H7 (cell line): ENCODE results near the gene HCFC1R1. TPM values are rescaled to one million over a fixed set of nuclear protein-coding genes. Genes with fewer than 3 reads are reported as not detected.
"Not testable (repeated sequence)": the region's sequence is repeated elsewhere in the genome, so short reads cannot be mapped to it uniquely, and the experiment has no call there.

Experiments used
- DNase-seq: peaks from one replicate; pipeline ENCODE4 v3.0.0; 2012
- H3K27me3 ChIP-seq: 2 replicates; pipeline ENCODE4 v1.6.0; 2011; ENCODE audit warnings: mild to moderate bottlenecking, low read length; ENCODE audit not compliant: control insufficient read depth, insufficient read depth
- H3K36me3 ChIP-seq: replicated peaks from 2 replicates; pipeline ENCODE4 v1.5.1; 2011; ENCODE audit warnings: low read length; ENCODE audit not compliant: control insufficient read depth, insufficient read depth
- H3K4me3 ChIP-seq: 2 replicates; pipeline ENCODE4 v1.5.1; 2011; ENCODE audit warnings: low read depth, mild to moderate bottlenecking, control low read depth, low read length, moderate library complexity; ENCODE audit not compliant: insufficient read depth
- total RNA-seq: library from RNA; depleted of rRNA; stranded (reverse); fragments of >200 nt; shearing (Covaris generic); gene quantifications from 2 replicates; pipeline ENCODE4 v1.2.3, GENCODE V29; 2014

HCFC1R1 gene
- total RNA-seq, 1 experiment from 2014 or later: 156 TPM

GRCh38 chr16:3060339-3061127 lies 36.8 kb upstream of the HCFC1R1 start:
- H3K4me3 ChIP-seq: no peak overlapping the region
- H3K36me3 ChIP-seq: no peaks in the 10 kb centered on the region
- no peak for DNase-seq
- no peaks in the 10 kb centered on the region for H3K27me3 ChIP-seq

GRCh38 chr16:3059723-3060242 lies 36.0 kb upstream of the HCFC1R1 start:
- DNase-seq: peak; percentile 51
- Histone ChIP-seq H3K36me3 (no peaks in the 10 kb centered on the region), H3K27me3 (no peaks in the 10 kb centered on the region), H3K4me3 (peak overlapping the region; percentile 64)

DNA sequence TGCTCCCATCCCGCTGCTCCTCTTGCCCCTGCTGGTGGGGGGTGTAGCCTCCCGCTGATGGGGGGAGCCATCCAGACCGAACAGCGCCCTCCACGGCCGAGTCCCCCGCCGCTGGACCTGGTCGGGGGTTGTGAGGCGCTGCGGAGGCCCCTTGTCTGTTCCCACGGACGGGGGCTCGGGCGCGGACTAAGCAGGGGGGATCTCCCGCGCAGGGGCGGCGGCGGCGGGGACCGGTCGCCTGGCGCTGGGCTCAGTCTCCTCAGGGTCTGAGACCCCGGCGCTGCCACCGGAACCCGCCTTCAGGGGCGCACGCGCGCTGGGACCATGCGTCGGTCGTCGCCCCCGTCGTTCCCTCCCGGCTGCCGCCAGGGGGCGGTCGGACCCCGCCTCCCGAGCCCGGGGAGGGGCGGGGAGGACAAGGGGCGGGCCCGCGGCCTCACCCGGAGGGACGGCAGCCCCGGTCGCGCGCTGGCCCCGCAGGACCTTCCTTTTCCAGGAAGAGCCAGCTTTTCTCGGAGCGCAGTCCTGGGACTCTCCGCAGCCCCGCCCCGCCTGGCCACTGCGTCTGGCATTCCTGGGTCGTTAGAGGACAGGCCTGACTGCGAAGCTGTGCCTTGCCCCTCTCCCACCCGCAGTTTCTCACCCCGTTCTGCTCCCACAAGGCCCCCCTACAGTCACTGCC lies 35.4 kb upstream of the HCFC1R1 start:
- peak; percentile 100 for DNase-seq
- Histone ChIP-seq H3K36me3 (no peaks in the 10 kb centered on the region), H3K27me3 (no peaks in the 10 kb centered on the region), H3K4me3 (peak overlapping the region; percentile 64)

- DNase-seq: peak; percentile 93
- H3K27me3 ChIP-seq: no peaks in the 10 kb centered on the region
- H3K4me3 ChIP-seq: peak overlapping the region; percentile 64
- H3K36me3 ChIP-seq: no peaks in the 10 kb centered on the region
Measured at GRCh38 chr16:3058139-3059030, 34.6 kb upstream of the HCFC1R1 start.

- Histone ChIP-seq H3K36me3 (no peaks in the 10 kb centered on the region), H3K27me3 (no peaks in the 10 kb centered on the region), H3K4me3 (no peak overlapping the region)
- no peak for DNase-seq
Measured at GRCh38 chr16:3057181-3058138, 33.7 kb upstream of the HCFC1R1 start.

DNA sequence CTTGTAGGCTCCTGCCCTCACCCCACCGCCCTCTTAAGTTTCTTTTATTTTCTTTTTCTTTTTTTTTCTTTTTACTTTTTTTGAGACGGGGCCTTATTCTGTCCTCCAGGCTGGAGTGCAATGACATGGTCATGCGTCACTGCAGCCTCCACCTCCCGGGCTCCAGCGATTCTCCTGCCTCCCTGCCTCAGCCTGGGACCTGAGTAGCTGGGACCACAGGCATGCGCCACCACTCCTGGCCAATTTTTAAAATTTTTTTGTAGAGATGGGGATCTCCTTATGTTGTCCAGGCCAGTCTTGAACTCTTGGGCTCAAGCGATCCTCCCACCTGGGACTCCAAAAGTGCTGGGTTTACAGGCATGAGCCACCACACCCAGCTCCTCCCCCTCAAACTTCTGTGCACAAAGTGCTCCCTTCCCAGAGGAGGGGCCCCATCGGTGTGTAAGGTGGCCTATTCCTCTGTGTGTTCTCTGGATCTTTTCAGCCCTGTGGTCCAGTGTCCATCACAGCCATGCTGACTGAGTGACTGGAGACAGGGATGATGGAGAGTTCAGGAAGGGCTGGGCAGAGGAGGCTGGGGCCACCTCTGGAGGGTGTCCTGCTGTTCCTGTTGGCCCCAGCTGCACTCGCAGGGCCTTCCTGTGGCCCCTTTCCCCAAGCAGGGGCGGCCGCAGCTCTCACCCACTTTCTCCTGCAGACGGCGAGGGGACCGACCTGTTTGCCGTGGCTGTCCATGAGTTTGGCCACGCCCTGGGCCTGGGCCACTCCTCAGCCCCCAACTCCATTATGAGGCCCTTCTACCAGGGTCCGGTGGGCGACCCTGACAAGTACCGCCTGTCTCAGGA lies 32.8 kb upstream of the HCFC1R1 start:
- H3K36me3 ChIP-seq: 0 out of 2 replicates have a peak, but pooled peaks cover under 1% of the 10 kb centered on the region
- no peak for DNase-seq
- no peaks in the 10 kb centered on the region for H3K27me3 ChIP-seq
- no peak overlapping the region for H3K4me3 ChIP-seq

- not testable (repeated sequence) for DNase-seq, H3K27me3 ChIP-seq, H3K4me3 ChIP-seq, H3K36me3 ChIP-seq
Measured at GRCh38 chr16:3055734-3056115, 32.0 kb upstream of the HCFC1R1 start.

DNA sequence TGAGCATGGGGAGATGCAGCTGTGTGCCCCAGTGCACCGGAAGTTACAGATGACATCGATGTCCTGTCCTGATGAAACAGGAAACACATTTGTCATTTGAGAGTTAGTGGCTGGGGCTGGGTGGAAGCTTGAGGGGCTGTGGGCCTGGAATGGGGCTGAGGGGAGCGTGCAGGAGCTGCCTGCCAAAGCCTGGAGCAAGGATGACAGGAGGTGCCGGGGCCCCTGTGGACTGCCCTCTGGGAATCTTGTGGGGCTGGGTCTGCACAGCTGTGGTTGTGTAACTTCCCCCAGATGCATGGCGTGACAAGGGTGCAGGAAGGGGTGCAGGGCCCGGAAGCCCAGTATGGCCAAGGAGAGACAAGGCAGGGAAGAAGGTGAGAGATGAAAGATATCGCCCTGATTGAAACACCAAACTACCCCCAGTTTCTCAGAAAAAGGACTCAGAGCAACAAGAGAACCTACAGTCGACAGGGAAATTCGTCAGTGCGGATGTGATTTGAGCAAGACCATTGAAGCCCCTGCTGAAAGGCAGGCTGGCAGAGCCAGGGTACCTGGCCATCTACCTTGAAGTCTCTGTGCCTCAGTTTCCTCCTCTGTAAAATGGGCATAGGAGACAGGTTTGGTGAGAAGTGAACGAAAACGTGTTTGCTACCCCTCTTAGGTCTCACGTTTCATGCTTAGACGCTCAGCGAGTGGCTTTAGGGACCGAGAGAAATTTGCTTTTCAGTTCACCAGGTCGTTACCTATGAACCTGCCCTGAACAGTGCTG lies 31.4 kb upstream of the HCFC1R1 start:
- DNase-seq: no peak
- Histone ChIP-seq H3K36me3 (0 out of 2 replicates have a peak, but pooled peaks cover 2% of the 10 kb centered on the region), H3K27me3 (no peaks in the 10 kb centered on the region)

GRCh38 chr16:3053330-3053710 lies 29.6 kb upstream of the HCFC1R1 start:
- not testable (repeated sequence) for H3K36me3 ChIP-seq, H3K27me3 ChIP-seq, DNase-seq, H3K4me3 ChIP-seq

More for the DNA sequence above, 31.4 kb upstream of the HCFC1R1 start:
- no peak overlapping the region for H3K4me3 ChIP-seq

DNA sequence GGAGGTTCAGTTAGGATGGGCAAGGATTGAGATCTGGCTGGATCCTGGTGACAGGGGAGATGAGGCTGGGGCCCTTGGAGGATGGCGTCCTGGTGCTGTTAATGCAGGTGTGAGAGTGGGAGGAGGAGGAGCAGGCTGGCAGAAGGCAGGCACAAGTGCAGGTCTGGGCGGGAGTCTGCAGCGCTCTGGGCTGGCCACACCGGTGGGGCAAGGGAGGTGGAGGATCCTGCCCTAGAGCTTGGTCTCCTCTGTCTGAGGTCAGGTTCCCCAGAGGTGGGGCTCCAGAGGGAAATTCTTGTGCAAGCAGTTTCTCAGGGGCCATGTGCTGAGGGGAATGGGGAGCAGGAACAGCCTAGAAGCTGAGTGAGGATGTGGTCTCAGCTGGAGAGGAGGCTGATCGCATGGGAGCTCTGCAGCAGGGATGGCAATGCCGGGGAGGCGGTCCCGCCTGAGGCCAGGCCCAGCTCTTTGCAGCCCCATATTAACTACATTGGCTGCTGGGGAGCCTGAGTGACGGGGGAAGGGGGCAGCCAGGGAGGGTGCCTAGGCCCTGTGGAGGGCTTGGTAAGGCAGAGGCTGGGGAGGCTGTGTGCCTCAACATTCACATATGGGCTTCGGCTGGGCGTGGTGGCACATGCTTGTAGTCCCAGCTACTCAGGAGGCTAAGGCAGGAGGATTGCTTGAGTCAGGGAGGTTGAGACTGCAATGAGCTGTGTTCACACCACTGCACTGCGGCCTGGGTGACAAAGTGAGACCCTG lies 29.0 kb upstream of the HCFC1R1 start:
- H3K4me3 ChIP-seq, DNase-seq, H3K27me3 ChIP-seq, H3K36me3 ChIP-seq: not testable (repeated sequence)

GRCh38 chr16:3051494-3051893 lies 27.8 kb upstream of the HCFC1R1 start:
- 0 out of 2 replicates have a peak, but pooled peaks cover 3% of the 10 kb centered on the region for H3K36me3 ChIP-seq
- DNase-seq: no peak
- no peak overlapping the region for H3K4me3 ChIP-seq
- H3K27me3 ChIP-seq: peaks cover 9% of the 10 kb centered on the region

- Histone ChIP-seq H3K4me3 (no peak overlapping the region), H3K36me3 (0 out of 2 replicates have a peak, but pooled peaks cover 3% of the 10 kb centered on the region), H3K27me3 (peaks cover 12% of the 10 kb centered on the region)
- no peak for DNase-seq
Measured at GRCh38 chr16:3051009-3051408, 27.3 kb upstream of the HCFC1R1 start.
